GM23248 (cell line): ENCODE data around the gene GPSM1.

Source experiments
- EZH2 ChIP-seq: fragments of 200-600 bp; sonication (generic); IDR thresholded peaks from 2 replicates; pipeline ENCODE4 v1.6.1; 2018; ENCODE audit warnings: antibody characterized with exemption, mild to moderate bottlenecking; ENCODE audit not compliant: insufficient read depth, poor library complexity, severe bottlenecking
- EZH2phosphoT487 ChIP-seq: fragments of 200-600 bp; sonication (generic); IDR thresholded peaks from 2 replicates; pipeline ENCODE4 v1.6.1; 2018; ENCODE audit warnings: antibody characterized with exemption, moderate library complexity, mild to moderate bottlenecking, low read depth; ENCODE audit not compliant: insufficient read depth

- TF ChIP-seq EZH2phosphoT487 (no peak), EZH2 (no peak)
Measured at GRCh38 chr9:136321561-136321960, 5.8 kb upstream of the GPSM1 start.
